Right atrium auricular region (tissue), 2 donors: Measurements from ENCODE around the gene CCDC83. TPM values are rescaled to one million over a fixed set of nuclear protein-coding genes. Genes with fewer than 3 reads are reported as not detected.
A peak's percentile ranks its signal among the peaks of the same experiment; 100 is the strongest.
"Not testable (repeated sequence)": the region's sequence is repeated elsewhere in the genome, so short reads cannot be mapped to it uniquely, and the experiment has no call there.

Experiments used
- DNase-seq: peaks from one replicate; pipeline ENCODE4 v3.0.0-alpha.2; 2019; ENCODE audit warnings: low spot score
- H3K27ac ChIP-seq, 2 donors: fragments of 200-600 bp; sonication (generic); 1 replicate in 1 of 2; 2 replicates in 1 of 2; pipeline ENCODE4 v1.5.1; 2016 to 2019
- H3K27me3 ChIP-seq, 2 donors: fragments of 200-600 bp; sonication (generic); one replicate each; pipeline versions ENCODE4 v1.5.1 to v1.6.0; 2017 to 2019
- H3K36me3 ChIP-seq: fragments of 200-600 bp; sonication (generic); one replicate; pipeline ENCODE4 v1.5.1; 2016
- H3K4me1 ChIP-seq, 2 donors: fragments of 200-600 bp; sonication (generic); one replicate each; pipeline versions ENCODE4 v1.5.1 to v1.6.0; 2017 to 2019
- H3K4me3 ChIP-seq, 2 donors: fragments of 200-600 bp; sonication (generic); 1 replicate in 1 of 2; 2 replicates in 1 of 2; pipeline ENCODE4 v1.5.1; 2017 to 2019; ENCODE audit warnings: mild to moderate bottlenecking in 1 of 2, moderate library complexity in 1 of 2
- H3K9me3 ChIP-seq, 2 donors: fragments of 200-600 bp; sonication (generic); one replicate each; pipeline ENCODE4 v1.5.1; 2019
- total RNA-seq, 2 donors: library from RNA; depleted of rRNA; stranded (reverse); fragments of >200 nt; gene quantifications; one replicate each; pipeline ENCODE4 v1.1.0, GENCODE V29; 2016
- TF ChIP-seq, protein P1 (sequence below), 2 donors: fragments of 200-600 bp; sonication (generic); IDR thresholded peaks; one replicate each; pipeline ENCODE4 v1.5.1; 2019; ENCODE audit warnings: antibody characterized with exemption in 2 of 2

Gene CCDC83
- total RNA-seq, 2 donors from 2014 or later, result not detected

- TF ChIP-seq, protein P1, sequence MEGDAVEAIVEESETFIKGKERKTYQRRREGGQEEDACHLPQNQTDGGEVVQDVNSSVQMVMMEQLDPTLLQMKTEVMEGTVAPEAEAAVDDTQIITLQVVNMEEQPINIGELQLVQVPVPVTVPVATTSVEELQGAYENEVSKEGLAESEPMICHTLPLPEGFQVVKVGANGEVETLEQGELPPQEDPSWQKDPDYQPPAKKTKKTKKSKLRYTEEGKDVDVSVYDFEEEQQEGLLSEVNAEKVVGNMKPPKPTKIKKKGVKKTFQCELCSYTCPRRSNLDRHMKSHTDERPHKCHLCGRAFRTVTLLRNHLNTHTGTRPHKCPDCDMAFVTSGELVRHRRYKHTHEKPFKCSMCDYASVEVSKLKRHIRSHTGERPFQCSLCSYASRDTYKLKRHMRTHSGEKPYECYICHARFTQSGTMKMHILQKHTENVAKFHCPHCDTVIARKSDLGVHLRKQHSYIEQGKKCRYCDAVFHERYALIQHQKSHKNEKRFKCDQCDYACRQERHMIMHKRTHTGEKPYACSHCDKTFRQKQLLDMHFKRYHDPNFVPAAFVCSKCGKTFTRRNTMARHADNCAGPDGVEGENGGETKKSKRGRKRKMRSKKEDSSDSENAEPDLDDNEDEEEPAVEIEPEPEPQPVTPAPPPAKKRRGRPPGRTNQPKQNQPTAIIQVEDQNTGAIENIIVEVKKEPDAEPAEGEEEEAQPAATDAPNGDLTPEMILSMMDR (IDR thresholded peaks at IDR 0.05), result no peak
- Histone ChIP-seq H3K27me3 (no peaks in the 10 kb centered on the region), H3K36me3 (no peaks in the 10 kb centered on the region), H3K4me3 (no peak overlapping the region), H3K27ac (no peak overlapping the region), H3K4me1 (no peaks in the 10 kb centered on the region), H3K9me3 (no peaks in the 10 kb centered on the region)
- no peak for DNase-seq
These were observed 7.2 kb upstream of the CCDC83 start for GRCh38 chr11:85848006-85848405.

DNA sequence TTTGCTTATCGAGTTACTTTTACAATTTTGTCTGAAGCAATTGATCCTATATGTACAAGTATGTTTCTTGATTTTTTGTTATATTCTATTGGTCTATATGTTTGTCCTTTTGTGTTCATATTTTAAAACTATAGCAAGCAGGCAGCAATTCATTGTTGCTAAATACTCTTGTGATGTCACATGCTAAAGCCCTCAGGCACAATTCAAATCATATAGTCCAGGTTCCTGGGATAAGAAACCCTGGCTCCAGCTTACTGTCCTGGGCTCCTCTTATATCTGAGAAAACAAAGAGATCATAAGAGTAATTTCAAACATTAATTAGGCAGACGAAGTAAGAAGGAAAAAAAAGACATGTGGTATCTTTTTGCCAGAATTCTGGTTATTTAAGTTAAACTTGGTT is 6.6 kb upstream of the CCDC83 start:
- DNase-seq, result no peak
- no peaks in the 10 kb centered on the region for H3K9me3 ChIP-seq
- H3K4me3 ChIP-seq, result no peak overlapping the region
- TF ChIP-seq, protein P1 (IDR thresholded peaks at IDR 0.05), result no peak
- no peak overlapping the region for H3K27ac ChIP-seq
- H3K36me3 ChIP-seq, result no peaks in the 10 kb centered on the region
- H3K27me3 ChIP-seq, result no peaks in the 10 kb centered on the region
- no peaks in the 10 kb centered on the region for H3K4me1 ChIP-seq

DNA sequence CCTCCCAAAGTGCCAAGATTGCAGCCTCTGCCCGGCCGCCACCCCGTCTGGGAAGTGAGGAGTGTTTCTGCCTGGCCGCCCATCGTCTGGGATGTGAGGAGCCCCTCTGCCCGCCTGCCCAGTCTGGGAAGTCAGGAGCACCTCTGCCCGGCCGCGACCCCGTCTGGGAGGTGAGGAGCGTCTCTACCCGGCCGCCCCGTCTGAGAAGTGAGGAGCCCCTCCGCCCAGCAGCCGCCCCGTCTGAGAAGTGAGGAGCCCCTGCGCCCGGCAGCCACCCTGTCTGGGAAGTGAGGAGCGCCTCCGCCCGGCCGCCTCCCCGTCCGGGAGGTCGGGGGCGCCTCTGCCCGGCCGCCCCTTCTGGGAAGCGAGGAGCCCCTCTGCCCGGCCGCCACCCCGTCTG is 2.4 kb upstream of the CCDC83 start:
- not testable (repeated sequence) for H3K9me3 ChIP-seq, H3K4me1 ChIP-seq, H3K27ac ChIP-seq, H3K4me3 ChIP-seq, DNase-seq, H3K36me3 ChIP-seq, H3K27me3 ChIP-seq

GRCh38 chr11:85853541-85853940 is 1.6 kb upstream of the CCDC83 start:
- H3K4me3 ChIP-seq, DNase-seq, H3K27ac ChIP-seq, H3K4me1 ChIP-seq, H3K27me3 ChIP-seq, H3K9me3 ChIP-seq, H3K36me3 ChIP-seq: not testable (repeated sequence)

DNA sequence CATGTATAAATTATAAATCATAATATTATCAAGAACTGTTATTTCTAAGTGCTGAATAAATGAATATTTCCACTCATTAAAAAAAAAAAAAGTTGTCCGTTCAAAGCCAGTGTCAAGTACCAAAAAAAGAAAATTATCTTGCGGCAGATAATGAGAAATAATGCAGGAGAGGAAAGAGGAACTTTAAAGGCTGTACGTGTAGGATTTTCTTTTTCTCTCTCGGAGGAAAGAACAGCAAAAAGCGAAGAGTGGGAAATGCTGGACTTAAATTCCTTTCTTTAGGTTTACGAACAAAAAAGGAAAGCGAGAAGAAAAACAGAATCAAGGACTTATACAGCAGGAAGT is 999 bp upstream of the CCDC83 start:
- H3K4me3 ChIP-seq, result peak overlapping the region; percentile 44 to 60
- TF ChIP-seq, protein P1 (IDR thresholded peaks at IDR 0.05), result no peak
- H3K27me3 ChIP-seq, result no peaks in the 10 kb centered on the region
- H3K27ac ChIP-seq, result peak overlapping the region; percentile 82 to 89
- H3K36me3 ChIP-seq, result no peaks in the 10 kb centered on the region
- DNase-seq, result no peak
- H3K4me1 ChIP-seq, result peaks cover 0 to 7% of the 10 kb centered on the region in 2 donors
- no peaks in the 10 kb centered on the region for H3K9me3 ChIP-seq

- Histone ChIP-seq H3K4me3 (peak overlapping the region; percentile 44 to 60), H3K27me3 (no peaks in the 10 kb centered on the region), H3K4me1 (peaks cover 0 to 7% of the 10 kb centered on the region in 2 donors), H3K27ac (peak overlapping the region; percentile 82 to 89), H3K9me3 (no peaks in the 10 kb centered on the region), H3K36me3 (no peaks in the 10 kb centered on the region)
- TF ChIP-seq, protein P1 (IDR thresholded peaks at IDR 0.05), result peak; percentile 93 to 98
- DNase-seq, result peak; percentile 91
These were observed 434 bp upstream of the CCDC83 start for GRCh38 chr11:85854557-85855340.

- Histone ChIP-seq H3K9me3 (no peaks in the 10 kb centered on the region), H3K27ac (no peak overlapping the region), H3K27me3 (no peaks in the 10 kb centered on the region), H3K36me3 (no peaks in the 10 kb centered on the region), H3K4me3 (no peak overlapping the region), H3K4me1 (peaks cover 0 to 7% of the 10 kb centered on the region in 2 donors)
- TF ChIP-seq, protein P1 (IDR thresholded peaks at IDR 0.05), result no peak
- no peak for DNase-seq
These were observed 1.9 kb downstream of the CCDC83 start for GRCh38 chr11:85857098-85857497.

DNA sequence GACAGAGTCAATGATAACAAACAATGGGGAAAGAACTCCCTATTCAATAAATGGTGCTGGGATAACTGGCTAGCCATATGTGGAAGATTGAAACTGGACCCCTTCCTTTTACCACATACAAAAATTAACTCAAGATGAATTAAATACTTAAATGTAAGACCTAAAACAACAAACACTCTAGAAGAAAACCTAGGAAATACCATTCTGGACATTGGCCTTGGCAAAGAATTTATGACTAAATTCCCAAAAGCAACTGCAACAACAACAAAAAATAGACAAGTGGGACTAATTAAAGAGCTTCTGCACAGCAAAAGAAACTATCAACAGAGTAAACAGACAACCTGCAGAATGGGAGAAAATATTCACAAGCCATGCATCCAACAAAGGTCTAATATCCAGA is 4.4 kb downstream of the CCDC83 start:
- H3K36me3 ChIP-seq, H3K27me3 ChIP-seq, H3K9me3 ChIP-seq, DNase-seq, H3K4me3 ChIP-seq, H3K27ac ChIP-seq, H3K4me1 ChIP-seq: not testable (repeated sequence)
